Activated CD4-positive, alpha-beta memory T cell treated with anti-CD3 and anti-CD28 coated beads for 36 hours (primary cell): ENCODE measurements around the gene SPEM3. TPM values are rescaled to one million over a fixed set of nuclear protein-coding genes. Genes with fewer than 3 reads are reported as not detected.
"Not testable (repeated sequence)": the region's sequence is repeated elsewhere in the genome, so short reads cannot be mapped to it uniquely, and the experiment has no call there.

Experiments
- CTCF ChIA-PET: fragments of 350-600 bp; sonication (Branson Sonifier 250); formaldehyde crosslinking; loops from one replicate; lab custom pipeline; 2021; ENCODE audit warnings: antibody characterized with exemption, inconsistent platforms; lab: Charles Lee
- POLR2A ChIA-PET: fragments of 350-600 bp; sonication (Branson Sonifier 250); formaldehyde crosslinking; loops from one replicate; lab custom pipeline; 2021; ENCODE audit warnings: antibody characterized with exemption; lab: Charles Lee
- DNase-seq: peaks from one replicate; pipeline ENCODE4 v3.0.0-alpha.2; 2020
- H3K27ac Mint-ChIP-seq: one replicate; pipeline ENCODE4 v1.8.0; 2021; ENCODE audit warnings: mixed read lengths
- H3K27me3 Mint-ChIP-seq: one replicate; pipeline ENCODE4 v1.8.0; 2021; ENCODE audit warnings: mixed read lengths
- H3K36me3 Mint-ChIP-seq: one replicate; pipeline ENCODE4 v1.8.0; 2021; ENCODE audit warnings: mixed read lengths
- H3K4me1 Mint-ChIP-seq: one replicate; pipeline ENCODE4 v1.8.0; 2021; ENCODE audit warnings: low read depth, mixed read lengths
- H3K4me3 Mint-ChIP-seq: one replicate; pipeline ENCODE4 v1.8.0; 2021; ENCODE audit warnings: mild to moderate bottlenecking, mixed read lengths
- H3K9me3 Mint-ChIP-seq: one replicate; pipeline ENCODE4 v1.8.0; 2021; ENCODE audit warnings: mixed read lengths
- intact Hi-C: fragments of 100-400 bp; cut with micrococcal nuclease; formaldehyde crosslinking; loops from one replicate; pipeline ENCODE4 v1.15.1; 2023
- total RNA-seq, 2 experiments: library from RNA; stranded (reverse); gene quantifications; one replicate each; pipeline ENCODE4 v1.2.3, GENCODE V29; 2021

SPEM3 gene
- total RNA-seq, 2 experiments from 2014 or later, result not detected

DNA sequence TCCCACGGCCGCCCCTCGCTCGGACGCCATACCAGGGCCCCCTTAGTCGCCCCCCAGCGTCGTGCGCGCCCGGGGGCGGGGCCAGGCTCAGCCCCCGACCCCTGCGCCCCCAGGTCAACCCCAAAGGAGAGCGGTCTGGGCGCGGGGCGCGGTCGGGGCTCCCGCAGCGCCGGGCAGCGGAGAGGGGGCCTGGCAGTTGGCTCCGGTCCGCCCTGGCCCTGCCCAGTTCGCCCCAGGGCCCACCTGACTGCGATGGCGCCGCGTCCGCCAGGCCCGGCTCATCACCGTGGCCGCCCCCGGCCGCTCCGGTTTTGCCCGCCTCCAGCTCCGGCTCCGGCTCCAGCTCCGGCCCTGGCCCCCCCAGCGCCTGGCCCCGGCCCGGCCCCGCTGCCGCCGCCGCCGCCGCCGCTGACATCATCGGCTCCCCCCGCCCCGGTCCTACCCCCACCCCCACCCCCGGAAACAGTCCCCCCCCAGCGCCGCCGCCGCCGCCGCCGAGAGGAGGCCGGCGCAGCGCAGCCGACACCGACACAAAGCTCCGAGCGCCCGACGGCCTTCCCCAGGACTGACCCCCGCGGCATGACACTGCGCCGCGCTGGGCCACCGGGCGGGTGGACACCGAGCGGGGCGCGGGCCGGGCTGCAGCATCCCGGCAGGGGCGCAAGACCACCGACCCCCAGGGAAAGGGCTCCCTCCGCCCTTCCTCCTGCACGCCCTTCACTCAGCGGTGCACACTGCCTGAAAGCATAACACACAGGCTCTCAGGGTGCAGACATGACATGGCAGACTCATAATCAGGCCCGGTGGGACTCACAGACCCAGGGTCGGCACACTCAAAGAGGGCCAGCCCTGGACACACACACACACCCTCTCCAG is 50.8 kb downstream of the SPEM3 start, which contains the start of gene ZBTB4:
Gene ZBTB4 (minus strand): TSS at position 419 of the 876 bp plus-strand sequence. CDS start 12,830 bp downstream, outside the sequence.
- no peaks in the 10 kb centered on the region for H3K27me3 Mint-ChIP-seq
- H3K9me3 Mint-ChIP-seq, result no peaks in the 10 kb centered on the region
- ChIA-PET POLR2A (interaction anchor here (0.6 to 1.3 kb wide), 7 partner anchors 25 to 208 kb away, joined by 3 to 6 read pairs (median 4); partner anchors contain the start of genes MPDU1, NEURL4 and TP53), CTCF (interaction anchor here (0.9 to 6.2 kb wide), 4 partner anchors 43 to 155 kb away, joined by 3 to 54 read pairs (median 5); partner anchors contain the start of genes TMEM102 and TMEM95)
- H3K4me3 Mint-ChIP-seq, result peak within 1 kb of the TSS; percentile 89
- peaks cover 3% of the 10 kb centered on the region for H3K36me3 Mint-ChIP-seq
- peaks cover 62% of the 10 kb centered on the region for H3K4me1 Mint-ChIP-seq
- H3K27ac Mint-ChIP-seq, result peak within 1 kb of the TSS; percentile 92
- intact Hi-C loops, result loop anchor here (1.0 to 5.0 kb wide), 3 partner anchors 24 to 208 kb away; partner anchors contain the start of genes KCTD11, TP53 and WRAP53
- peak; percentile 68 for DNase-seq

DNA sequence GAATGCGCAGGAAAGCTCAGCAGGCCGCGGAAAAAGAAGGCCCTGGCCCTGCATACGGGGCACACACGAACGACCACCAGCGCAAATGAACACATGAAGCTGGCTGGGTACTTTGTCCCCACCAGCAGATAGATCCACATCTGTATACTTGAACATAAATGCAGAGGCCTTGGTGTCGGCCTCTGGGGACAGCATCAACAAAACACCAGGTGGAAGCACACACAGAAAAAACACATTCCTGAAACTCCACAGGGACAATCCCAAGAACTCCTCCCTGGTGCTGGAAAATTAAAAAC is 51.4 kb downstream of the SPEM3 start:
- ChIA-PET CTCF (interaction anchor here (0.9 to 6.2 kb wide), 3 partner anchors 43 to 125 kb away, joined by 3 to 54 read pairs (median 6); partner anchors contain the start of genes TMEM102 and TMEM95), POLR2A (interaction anchor here (0.6 to 1.3 kb wide), 3 partner anchors 80 to 207 kb away, joined by 3 to 6 read pairs (median 4); partner anchors contain the start of genes MPDU1 and TP53)
- intact Hi-C loops, result loop anchor here (5.0 kb wide), 2 partner anchors 128 to 207 kb away; partner anchors contain the start of genes KCTD11, TP53 and WRAP53
- DNase-seq, result no peak
- H3K27ac Mint-ChIP-seq, result peak overlapping the region; percentile 92
- peak overlapping the region; percentile 89 for H3K4me3 Mint-ChIP-seq
- H3K36me3 Mint-ChIP-seq, result peaks cover 8% of the 10 kb centered on the region
- H3K4me1 Mint-ChIP-seq, result peaks cover 65% of the 10 kb centered on the region
- H3K9me3 Mint-ChIP-seq, result no peaks in the 10 kb centered on the region
- no peaks in the 10 kb centered on the region for H3K27me3 Mint-ChIP-seq

DNA sequence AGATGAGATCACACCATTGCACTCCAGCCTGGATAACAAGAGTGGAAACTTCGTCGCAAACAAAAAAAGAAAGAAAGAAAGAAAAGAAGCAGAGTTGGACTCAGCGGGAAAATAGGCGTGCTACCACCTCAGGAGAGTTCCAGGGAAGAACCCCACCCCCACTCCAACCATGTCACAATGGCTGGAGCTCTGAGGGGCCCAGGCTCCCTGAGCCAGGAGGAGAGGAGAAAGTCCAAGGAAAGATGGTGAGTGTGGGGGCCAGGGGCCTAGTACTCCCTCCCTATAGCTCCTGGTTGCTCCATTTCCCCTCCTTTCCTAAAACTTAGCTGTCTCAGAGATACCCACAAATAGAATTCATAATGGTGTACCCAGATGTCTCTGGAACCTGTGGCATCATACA is 52.6 kb downstream of the SPEM3 start, which contains the start of gene SLC35G6:
Gene SLC35G6 (plus strand): TSS at position 172 of the 400 bp plus-strand sequence. CDS start 71 bp downstream, at position 243.
- H3K27me3 Mint-ChIP-seq, H3K9me3 Mint-ChIP-seq, DNase-seq: not testable (repeated sequence)
- ChIA-PET POLR2A (interaction anchor here (1.3 kb wide), 1 partner anchor 206 kb away, joined by 4 read pairs; the partner anchor contains the start of gene TP53), CTCF (interaction anchor here (1.1 to 6.2 kb wide), 2 partner anchors 45 to 85 kb away, joined by 3 to 54 read pairs; partner anchors contain the start of gene TMEM102)
- Mint-ChIP-seq H3K27ac (peak within 1 kb of the TSS; percentile 100), H3K36me3 (peaks cover 17% of the 10 kb centered on the region), H3K4me1 (peaks cover 66% of the 10 kb centered on the region), H3K4me3 (peak within 1 kb of the TSS; percentile 89)
- intact Hi-C loops, result loop anchor here (5.0 kb wide), 2 partner anchors 129 to 206 kb away; partner anchors contain the start of genes KCTD11, TP53 and WRAP53

DNA sequence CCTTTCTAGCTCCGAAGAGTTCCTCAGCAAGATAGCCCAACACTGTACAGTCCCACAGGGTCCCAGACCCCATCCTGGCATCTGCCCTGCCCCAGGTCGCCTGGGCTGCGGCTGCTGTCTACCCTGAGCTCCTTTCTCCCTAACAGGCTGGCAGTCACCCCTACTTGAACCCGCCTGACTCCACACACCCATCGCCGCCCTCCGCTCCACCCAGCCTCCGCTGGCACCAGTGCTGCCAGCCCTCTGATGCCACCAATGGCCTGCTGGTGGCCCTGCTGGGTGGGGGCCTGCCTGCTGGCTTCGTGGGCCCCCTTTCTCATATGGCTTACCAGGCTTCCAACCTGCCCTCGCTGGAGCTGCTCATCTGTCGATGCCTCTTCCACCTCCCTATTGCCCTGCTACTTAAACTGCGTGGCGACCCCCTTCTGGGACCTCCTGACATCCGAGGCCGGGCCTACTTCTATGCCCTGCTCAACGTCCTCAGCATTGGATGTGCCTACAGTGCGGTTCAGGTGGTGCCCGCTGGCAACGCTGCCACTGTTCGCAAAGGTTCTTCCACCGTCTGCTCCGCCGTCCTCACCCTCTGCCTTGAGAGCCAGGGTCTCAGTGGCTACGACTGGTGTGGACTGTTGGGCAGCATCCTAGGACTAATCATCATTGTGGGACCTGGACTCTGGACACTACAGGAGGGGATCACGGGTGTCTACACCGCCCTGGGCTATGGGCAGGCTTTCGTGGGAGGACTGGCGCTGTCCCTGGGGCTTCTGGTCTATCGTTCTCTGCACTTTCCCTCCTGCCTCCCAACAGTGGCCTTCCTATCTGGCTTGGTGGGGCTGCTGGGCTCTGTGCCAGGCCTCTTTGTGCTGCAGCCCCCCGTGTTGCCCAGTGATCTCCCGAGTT is 53.4 kb downstream of the SPEM3 start:
- peaks cover 66% of the 10 kb centered on the region for H3K4me1 Mint-ChIP-seq
- H3K27me3 Mint-ChIP-seq, H3K9me3 Mint-ChIP-seq, DNase-seq, POLR2A ChIA-PET: not testable (repeated sequence)
- intact Hi-C loops, result loop anchor here (5.0 kb wide), 2 partner anchors 130 to 205 kb away; partner anchors contain the start of genes KCTD11, TP53 and WRAP53
- CTCF ChIA-PET, result interaction anchor here (5.5 kb wide), 1 partner anchor 46 kb away, joined by 50 read pairs; the partner anchor contains the start of gene TMEM102
- H3K4me3 Mint-ChIP-seq, result peak overlapping the region; percentile 18
- H3K27ac Mint-ChIP-seq, result peak overlapping the region; percentile 100
- H3K36me3 Mint-ChIP-seq, result peaks cover 20% of the 10 kb centered on the region

Other genes with a start within 250 kb of the SPEM3 start
- 1 to 10 TPM in 1 of 2 experiments, under 1 TPM in 1; 0.76 to 1.2 TPM for gene ASGR1, start 249.5 kb upstream of the SPEM3 start, total RNA-seq
- 1 to 10 TPM; 7.9 to 8.4 TPM for gene DLG4, start 209.0 kb upstream of the SPEM3 start, total RNA-seq
- gene ACADVL, start 208.9 kb upstream of the SPEM3 start, total RNA-seq, result 100 to 1,000 TPM; 332 to 340 TPM
- gene DVL2, start 194.3 kb upstream of the SPEM3 start, total RNA-seq, result 10 to 100 TPM; 44.7 to 48.2 TPM
- 10 to 100 TPM; 24.0 to 28.7 TPM for gene PHF23, start 189.4 kb upstream of the SPEM3 start, total RNA-seq
- 100 to 1,000 TPM; 188 to 199 TPM for gene GABARAP, start 186.4 kb upstream of the SPEM3 start, total RNA-seq
- gene CTDNEP1, start 177.1 kb upstream of the SPEM3 start, total RNA-seq, result 100 to 1,000 TPM; 155 to 164 TPM
- 10 to 100 TPM; 49.6 to 52.4 TPM for gene ELP5, start 176.6 kb upstream of the SPEM3 start, total RNA-seq
- 1 to 10 TPM; 1.5 to 1.6 TPM for gene CLDN7, start 166.4 kb upstream of the SPEM3 start, total RNA-seq
- gene SLC2A4, start 147.1 kb upstream of the SPEM3 start, total RNA-seq, result under 1 TPM; 0.15 to 0.19 TPM
- gene YBX2, start 134.2 kb upstream of the SPEM3 start, total RNA-seq, result under 1 TPM; 0.70 to 0.83 TPM
- gene EIF5A, start 121.2 kb upstream of the SPEM3 start, total RNA-seq, result 100 to 1,000 TPM; 774 to 776 TPM
- gene GPS2, start 113.5 kb upstream of the SPEM3 start, total RNA-seq, result 10 to 100 TPM; 34.9 to 38.7 TPM
- gene NEURL4, start 99.5 kb upstream of the SPEM3 start, total RNA-seq, result 10 to 100 TPM; 26.9 to 29.3 TPM
- gene ACAP1, start 92.3 kb upstream of the SPEM3 start, total RNA-seq, result 100 to 1,000 TPM; 391 to 405 TPM
- 1 to 10 TPM; 2.6 to 2.8 TPM for gene KCTD11, start 76.7 kb upstream of the SPEM3 start, total RNA-seq
- gene TMEM95, start 73.7 kb upstream of the SPEM3 start, total RNA-seq, result not detected
- 1 to 10 TPM; 3.7 to 4.4 TPM for gene TNK1, start 47.8 kb upstream of the SPEM3 start, total RNA-seq
- gene PLSCR3, start 34.3 kb upstream of the SPEM3 start, total RNA-seq, result 10 to 100 TPM; 78.2 to 87.0 TPM
- gene TMEM256, start 24.8 kb upstream of the SPEM3 start, total RNA-seq, result 10 to 100 TPM; 87.0 to 88.5 TPM
- gene NLGN2, start 21.0 kb upstream of the SPEM3 start, total RNA-seq, result 1 to 10 TPM; 9.0 to 9.9 TPM
- gene SPEM1, start 8.5 kb upstream of the SPEM3 start, total RNA-seq, result not detected
- gene SPEM2, start 3.2 kb upstream of the SPEM3 start, total RNA-seq, result not detected
- 10 to 100 TPM; 11.4 to 11.6 TPM for gene TMEM102, start 6.6 kb downstream of the SPEM3 start, total RNA-seq
- 1 to 10 TPM; 1.0 to 2.1 TPM for gene FGF11, start 10.7 kb downstream of the SPEM3 start, total RNA-seq
- 1 to 10 TPM; 7.7 to 8.5 TPM for gene CHRNB1, start 16.2 kb downstream of the SPEM3 start, total RNA-seq
- 10 to 100 TPM; 16.5 to 16.7 TPM for gene ZBTB4, start 50.8 kb downstream of the SPEM3 start, total RNA-seq
- not detected for gene SLC35G6, start 52.6 kb downstream of the SPEM3 start, total RNA-seq
- gene POLR2A, start 55.5 kb downstream of the SPEM3 start, total RNA-seq, result 100 to 1,000 TPM; 180 to 187 TPM
- 10 to 100 TPM; 19.7 to 22.4 TPM for gene TNFSF12, start 120.2 kb downstream of the SPEM3 start, total RNA-seq
- under 1 TPM; 0.71 to 0.94 TPM for gene TNFSF13, start 129.9 kb downstream of the SPEM3 start, total RNA-seq
- 10 to 100 TPM; 50.8 to 53.2 TPM for gene SENP3, start 133.1 kb downstream of the SPEM3 start, total RNA-seq
- 10 to 100 TPM; 31.5 to 34.1 TPM for gene CD68, start 150.8 kb downstream of the SPEM3 start, total RNA-seq
- gene MPDU1, start 155.0 kb downstream of the SPEM3 start, total RNA-seq, result 10 to 100 TPM; 52.6 to 52.9 TPM
- under 1 TPM in 1 of 2 experiments, not detected in 1; 0.29 TPM for gene SOX15, start 161.2 kb downstream of the SPEM3 start, total RNA-seq
- 10 to 100 TPM; 37.5 to 40.1 TPM for gene FXR2, start 186.0 kb downstream of the SPEM3 start, total RNA-seq
- 10 to 100 TPM; 27.4 to 28.2 TPM for gene SAT2, start 199.0 kb downstream of the SPEM3 start, total RNA-seq
- gene SHBG, start 201.3 kb downstream of the SPEM3 start, total RNA-seq, result not detected
- under 1 TPM; 0.12 to 0.26 TPM for gene ATP1B2, start 222.1 kb downstream of the SPEM3 start, total RNA-seq